HL-60 (cell line): Measurements from ENCODE around the gene TBX5.

Experiments
- CTCF ChIP-seq: IDR thresholded peaks from one replicate; pipeline ENCODE4 v1.5.1; 2011; ENCODE audit warnings: low read length, control low read depth, inconsistent platforms; ENCODE audit not compliant: insufficient read depth
- TF ChIP-seq, protein P1 (sequence below): IDR thresholded peaks from 2 replicates; pipeline ENCODE4 v1.6.1; 2012; ENCODE audit warnings: low read depth; ENCODE audit not compliant: insufficient replicate concordance

- no peak for TF ChIP-seq CTCF
- TF ChIP-seq, protein P1, sequence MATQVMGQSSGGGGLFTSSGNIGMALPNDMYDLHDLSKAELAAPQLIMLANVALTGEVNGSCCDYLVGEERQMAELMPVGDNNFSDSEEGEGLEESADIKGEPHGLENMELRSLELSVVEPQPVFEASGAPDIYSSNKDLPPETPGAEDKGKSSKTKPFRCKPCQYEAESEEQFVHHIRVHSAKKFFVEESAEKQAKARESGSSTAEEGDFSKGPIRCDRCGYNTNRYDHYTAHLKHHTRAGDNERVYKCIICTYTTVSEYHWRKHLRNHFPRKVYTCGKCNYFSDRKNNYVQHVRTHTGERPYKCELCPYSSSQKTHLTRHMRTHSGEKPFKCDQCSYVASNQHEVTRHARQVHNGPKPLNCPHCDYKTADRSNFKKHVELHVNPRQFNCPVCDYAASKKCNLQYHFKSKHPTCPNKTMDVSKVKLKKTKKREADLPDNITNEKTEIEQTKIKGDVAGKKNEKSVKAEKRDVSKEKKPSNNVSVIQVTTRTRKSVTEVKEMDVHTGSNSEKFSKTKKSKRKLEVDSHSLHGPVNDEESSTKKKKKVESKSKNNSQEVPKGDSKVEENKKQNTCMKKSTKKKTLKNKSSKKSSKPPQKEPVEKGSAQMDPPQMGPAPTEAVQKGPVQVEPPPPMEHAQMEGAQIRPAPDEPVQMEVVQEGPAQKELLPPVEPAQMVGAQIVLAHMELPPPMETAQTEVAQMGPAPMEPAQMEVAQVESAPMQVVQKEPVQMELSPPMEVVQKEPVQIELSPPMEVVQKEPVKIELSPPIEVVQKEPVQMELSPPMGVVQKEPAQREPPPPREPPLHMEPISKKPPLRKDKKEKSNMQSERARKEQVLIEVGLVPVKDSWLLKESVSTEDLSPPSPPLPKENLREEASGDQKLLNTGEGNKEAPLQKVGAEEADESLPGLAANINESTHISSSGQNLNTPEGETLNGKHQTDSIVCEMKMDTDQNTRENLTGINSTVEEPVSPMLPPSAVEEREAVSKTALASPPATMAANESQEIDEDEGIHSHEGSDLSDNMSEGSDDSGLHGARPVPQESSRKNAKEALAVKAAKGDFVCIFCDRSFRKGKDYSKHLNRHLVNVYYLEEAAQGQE = no peak
Measured at GRCh38 chr12:114396153-114396868, 9.6 kb downstream of the TBX5 start.
